Panc1 (cell line): ENCODE measurements around the gene SCRN1. TPM values are rescaled to one million over a fixed set of nuclear protein-coding genes. Genes with fewer than 3 reads are reported as not detected.

Experiments
- total RNA-seq: library from RNA; stranded (reverse); gene quantifications from one replicate; pipeline ENCODE4 v1.2.1, GENCODE V29; 2021; ENCODE audit not compliant: unreplicated experiment

The SCRN1 gene
- total RNA-seq, 1 experiment from 2014 or later, result 189 TPM

Other genes starting within 250 kb of the SCRN1 start
- gene WIPF3, start 183.3 kb downstream of the SCRN1 start, total RNA-seq, result 2.0 TPM
- gene FKBP14, start 36.9 kb upstream of the SCRN1 start, total RNA-seq, result 36.0 TPM
- 20.7 TPM for gene PLEKHA8, start 38.6 kb upstream of the SCRN1 start, total RNA-seq
- 1.2 TPM for gene MTURN, start 145.2 kb upstream of the SCRN1 start, total RNA-seq